MM.1S (cell line): Measurements from ENCODE around the gene MYOG.

Experiments used
- DNase-seq: peaks from one replicate; pipeline ENCODE4 v3.0.0-alpha.2; 2015
- H2AFZ ChIP-seq: fragments of 300-600 bp; sonication (generic); 2 replicates; pipeline ENCODE4 v1.6.0; 2016; ENCODE audit warnings: antibody characterized with exemption, low read length
- H3F3A ChIP-seq: fragments of 300-600 bp; sonication (generic); 2 replicates; pipeline ENCODE4 v1.6.1; 2016; ENCODE audit warnings: mild to moderate bottlenecking, antibody characterized with exemption, low read length, moderate library complexity, mixed read lengths; ENCODE audit not compliant: insufficient read depth
- H3K27ac ChIP-seq: fragments of 300-600 bp; sonication (generic); 2 replicates; pipeline ENCODE4 v1.5.1; 2016; ENCODE audit warnings: mild to moderate bottlenecking, low read length
- H3K27me3 ChIP-seq: fragments of 300-600 bp; sonication (generic); replicated peaks from 2 replicates; pipeline ENCODE4 v1.6.0; 2016; ENCODE audit warnings: low read length; ENCODE audit not compliant: insufficient read depth
- H3K36me3 ChIP-seq: fragments of 300-600 bp; sonication (generic); replicated peaks from 2 replicates; pipeline ENCODE4 v1.6.1; 2016; ENCODE audit warnings: mild to moderate bottlenecking, low read length, mixed read lengths; ENCODE audit not compliant: insufficient read depth
- H3K4me1 ChIP-seq: fragments of 300-600 bp; sonication (generic); 2 replicates; pipeline ENCODE4 v1.6.1; 2016; ENCODE audit warnings: low read length, mixed read lengths
- H3K4me2 ChIP-seq: fragments of 300-600 bp; sonication (generic); 2 replicates; pipeline ENCODE4 v1.6.0; 2016; ENCODE audit warnings: low read depth, low read length
- H3K4me3 ChIP-seq: fragments of 300-600 bp; sonication (generic); 2 replicates; pipeline ENCODE4 v1.5.1; 2016; ENCODE audit warnings: low read length, mixed read lengths
- H3K79me2 ChIP-seq: fragments of 300-600 bp; sonication (generic); 2 replicates; pipeline ENCODE4 v1.6.1; 2016; ENCODE audit warnings: mixed run types, low read length, mixed read lengths
- H3K9ac ChIP-seq: fragments of 300-600 bp; sonication (generic); 2 replicates; pipeline ENCODE4 v1.6.1; 2016; ENCODE audit warnings: low read length, mixed read lengths
- H3K9me2 ChIP-seq: fragments of 300-600 bp; sonication (generic); replicated peaks from 2 replicates; pipeline ENCODE4 v1.6.1; 2016; ENCODE audit warnings: mild to moderate bottlenecking, low read length, mixed read lengths; ENCODE audit not compliant: insufficient read depth
- H3K9me3 ChIP-seq: fragments of 300-600 bp; sonication (generic); replicated peaks from 2 replicates; pipeline ENCODE4 v1.6.1; 2016; ENCODE audit warnings: mild to moderate bottlenecking, low read length, mixed read lengths; ENCODE audit not compliant: insufficient read depth
- H4K20me1 ChIP-seq: fragments of 300-600 bp; sonication (generic); 2 replicates; pipeline ENCODE4 v1.6.1; 2016; ENCODE audit warnings: mild to moderate bottlenecking, low read length, moderate library complexity, mixed read lengths; ENCODE audit not compliant: insufficient read depth
- CTCF ChIP-seq: fragments of 300-600 bp; sonication (generic); IDR thresholded peaks from 2 replicates; pipeline ENCODE4 v1.5.1; 2016; ENCODE audit warnings: antibody characterized with exemption, low read length, mixed read lengths
- EZH2 ChIP-seq: fragments of 300-600 bp; sonication (generic); optimal IDR thresholded peaks from 2 replicates; pipeline ENCODE3; 2017; ENCODE audit warnings: low read depth, mild to moderate bottlenecking, antibody characterized with exemption, low read length, mixed read lengths
- EZH2phosphoT487 ChIP-seq: fragments of 300-600 bp; sonication (generic); IDR thresholded peaks from 2 replicates; pipeline ENCODE4 v1.6.1; 2018; ENCODE audit warnings: antibody characterized with exemption, low read length

The MYOG gene

GRCh38 chr1:203035111-203036000, 50.5 kb downstream of the MYOG start:
- Histone ChIP-seq H2AFZ (no peak overlapping the region), H3K9ac (no peak overlapping the region), H3K79me2 (no peaks in the 10 kb centered on the region), H3K4me3 (no peak overlapping the region), H3K36me3 (no peaks in the 10 kb centered on the region), H4K20me1 (no peaks in the 10 kb centered on the region), H3K4me1 (peaks cover 34% of the 10 kb centered on the region), H3K27me3 (no peaks in the 10 kb centered on the region), H3K4me2 (no peak overlapping the region), H3F3A (peaks cover 12% of the 10 kb centered on the region), H3K9me3 (no peaks in the 10 kb centered on the region), H3K27ac (no peak overlapping the region), H3K9me2 (no peaks in the 10 kb centered on the region)
- DNase-seq: no peak
- TF ChIP-seq EZH2: no peak
- TF ChIP-seq EZH2phosphoT487: no peak
- no peak for TF ChIP-seq CTCF

GRCh38 chr1:203034422-203035110, 51.2 kb downstream of the MYOG start:
- DNase-seq: no peak
- H2AFZ ChIP-seq: no peak overlapping the region
- TF ChIP-seq EZH2 (no peak), EZH2phosphoT487 (no peak)
- H3K27ac ChIP-seq: no peak overlapping the region
- H3K4me3 ChIP-seq: no peak overlapping the region
- no peaks in the 10 kb centered on the region for H3K9me2 ChIP-seq
- peaks cover 4% of the 10 kb centered on the region; the same call in 1 of the 2 replicates for H3F3A ChIP-seq
- H3K36me3 ChIP-seq: no peaks in the 10 kb centered on the region
- H3K4me2 ChIP-seq: no peak overlapping the region
- H3K4me1 ChIP-seq: peaks cover 27% of the 10 kb centered on the region
- no peaks in the 10 kb centered on the region for H4K20me1 ChIP-seq
- no peaks in the 10 kb centered on the region for H3K79me2 ChIP-seq
- no peaks in the 10 kb centered on the region for H3K27me3 ChIP-seq
- no peak overlapping the region for H3K9ac ChIP-seq
- H3K9me3 ChIP-seq: no peaks in the 10 kb centered on the region

GRCh38 chr1:203033917-203034316, 51.9 kb downstream of the MYOG start:
- H3K27ac ChIP-seq: no peak overlapping the region
- no peak overlapping the region for H2AFZ ChIP-seq
- no peak overlapping the region for H3K4me2 ChIP-seq
- H4K20me1 ChIP-seq: no peaks in the 10 kb centered on the region
- H3K4me1 ChIP-seq: peaks cover 20% of the 10 kb centered on the region
- H3K27me3 ChIP-seq: no peaks in the 10 kb centered on the region
- H3F3A ChIP-seq: no peaks in the 10 kb centered on the region
- H3K9ac ChIP-seq: no peak overlapping the region
- no peaks in the 10 kb centered on the region for H3K9me3 ChIP-seq
- no peak for DNase-seq
- H3K79me2 ChIP-seq: no peaks in the 10 kb centered on the region
- no peak overlapping the region for H3K4me3 ChIP-seq
- H3K9me2 ChIP-seq: no peaks in the 10 kb centered on the region
- H3K36me3 ChIP-seq: no peaks in the 10 kb centered on the region
- TF ChIP-seq CTCF: no peak
